T-helper 1 cell (primary cell): ENCODE data around the gene FIZ1.
"Not testable (repeated sequence)": the region's sequence is repeated elsewhere in the genome, so short reads cannot be mapped to it uniquely, and the experiment has no call there.

Experiments used
- DNase-seq, 5 donors: peaks; one replicate each; pipeline ENCODE4 v3.0.0-alpha.2; 2012 to 2020

The FIZ1 gene

DNA sequence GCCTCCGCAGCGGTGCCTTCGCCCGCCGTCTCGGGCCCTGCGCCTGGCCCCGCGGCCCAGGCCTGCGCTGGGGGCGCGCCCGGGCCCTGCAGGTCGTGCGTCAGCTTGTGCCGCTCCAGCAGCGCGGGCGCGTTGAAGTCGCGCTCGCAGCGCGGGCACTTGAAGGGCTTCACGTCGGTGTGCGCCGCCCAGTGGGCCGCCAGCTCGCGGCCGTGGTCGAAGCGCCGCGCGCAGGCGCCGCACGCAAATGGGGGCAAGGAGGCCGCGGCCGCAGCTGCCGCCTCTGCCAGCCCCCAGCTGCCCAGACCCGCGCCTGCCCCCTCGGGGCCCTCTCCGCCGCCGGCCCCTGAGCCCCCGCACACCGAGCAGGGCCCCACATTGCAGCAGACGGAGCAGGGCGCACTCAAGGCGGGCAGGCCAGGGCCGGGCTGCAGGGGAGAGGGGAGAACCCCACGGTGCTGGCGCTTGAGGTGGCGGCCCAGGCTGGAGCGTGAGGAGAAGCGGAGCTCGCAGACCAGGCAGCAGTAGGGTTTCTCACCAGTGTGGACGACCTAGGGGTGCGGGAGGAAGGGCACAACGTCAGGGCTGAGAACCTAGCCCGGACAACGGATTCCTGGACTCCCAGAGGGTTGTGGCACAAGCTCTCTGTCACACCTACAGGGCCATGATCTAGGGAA lies 6.1 kb downstream of the FIZ1 start:
- DNase-seq, result no peak

DNA sequence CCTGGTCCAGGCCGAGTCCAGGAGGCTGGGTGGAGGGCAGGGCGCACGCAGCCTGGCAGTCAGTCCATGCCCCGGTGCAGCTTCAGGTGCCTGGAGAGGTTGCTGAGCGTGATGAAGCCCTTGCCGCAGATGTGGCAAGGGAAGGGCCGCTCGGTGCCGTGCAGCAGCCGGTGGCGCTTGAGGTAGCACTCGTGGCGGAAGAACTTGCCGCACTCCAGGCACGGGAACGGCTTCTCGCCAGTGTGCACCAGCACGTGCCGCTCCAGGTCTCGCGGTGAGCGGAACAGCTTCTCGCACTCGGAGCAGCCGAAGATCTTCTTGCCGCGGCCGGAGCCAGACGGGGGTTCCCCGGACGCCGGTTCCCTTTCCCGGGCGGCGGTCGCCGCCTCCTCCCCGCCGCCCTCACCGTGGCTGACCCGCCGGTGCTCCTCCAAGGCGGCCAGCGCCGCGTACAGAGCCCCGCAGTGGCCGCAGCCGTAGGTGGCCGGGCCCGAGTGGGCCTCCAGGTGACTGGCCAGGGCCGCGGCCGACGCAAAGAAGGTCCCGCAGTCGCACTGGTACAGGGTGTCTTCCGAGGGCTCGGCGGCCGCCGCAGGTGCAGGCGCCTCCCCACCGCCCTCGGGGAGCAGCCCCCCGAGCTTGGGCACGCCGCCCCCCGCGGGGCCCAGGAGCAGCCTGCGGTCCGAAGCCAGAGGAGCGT lies 6.8 kb downstream of the FIZ1 start:
- DNase-seq, result no peak

DNA sequence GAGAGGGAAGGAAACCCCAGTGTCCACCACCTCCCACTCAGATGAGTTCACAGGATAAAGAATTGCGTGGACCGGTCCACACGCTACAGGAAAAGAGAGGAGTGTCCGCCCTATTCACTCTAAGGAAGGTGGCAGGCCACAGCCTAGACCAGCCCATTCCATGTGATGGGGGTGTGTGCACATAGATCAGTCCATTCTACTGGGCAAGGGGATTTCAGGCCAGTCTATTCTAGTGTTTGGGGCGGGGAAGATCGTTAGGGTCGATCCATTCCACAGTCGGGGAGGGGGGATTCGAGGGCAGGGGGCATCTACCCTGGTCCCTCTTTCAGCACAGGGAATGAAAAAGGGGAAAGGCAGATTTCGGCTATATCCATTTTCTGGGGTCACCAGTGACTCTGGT lies 7.8 kb downstream of the FIZ1 start:
- DNase-seq, result no peak

DNA sequence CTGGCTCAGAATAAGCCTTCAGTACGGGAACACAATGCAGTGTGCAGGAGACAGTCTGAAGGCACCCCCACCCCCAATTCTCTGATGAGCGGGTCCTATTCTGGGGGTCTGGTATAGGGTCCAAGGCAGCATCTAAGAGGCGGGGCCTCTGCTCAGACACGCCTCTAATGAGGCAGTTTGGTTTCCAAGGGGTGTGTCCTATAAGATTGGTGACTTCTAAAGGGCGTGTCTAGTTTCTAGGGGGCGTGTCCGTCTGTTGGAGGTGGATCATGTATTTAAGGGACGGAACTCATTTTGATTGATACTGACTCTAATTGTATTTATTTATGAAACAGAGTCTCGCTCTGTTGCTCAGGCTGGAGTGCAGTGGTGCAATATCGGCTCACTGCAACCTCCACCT lies 8.7 kb downstream of the FIZ1 start:
- no peak for DNase-seq

DNA sequence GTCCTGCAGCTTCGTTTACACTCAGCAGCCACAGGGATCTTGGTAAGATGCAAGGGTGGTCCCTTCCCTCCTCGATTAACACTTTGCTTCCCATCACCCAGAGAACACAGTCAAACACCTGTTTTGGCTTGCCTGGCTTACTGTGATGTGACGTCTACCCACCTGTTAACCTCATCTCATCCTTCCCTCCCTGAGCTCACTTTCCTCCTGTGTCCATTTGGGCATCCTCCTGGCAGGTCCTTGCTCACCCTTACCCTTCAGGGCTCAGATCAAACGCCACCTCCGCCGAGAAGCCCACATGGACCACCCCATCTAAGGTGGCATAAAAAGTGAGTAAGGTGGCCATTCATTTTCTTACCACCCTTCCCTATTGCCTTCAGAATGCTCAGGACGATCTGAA lies 9.2 kb downstream of the FIZ1 start:
- DNase-seq, result no peak

DNA sequence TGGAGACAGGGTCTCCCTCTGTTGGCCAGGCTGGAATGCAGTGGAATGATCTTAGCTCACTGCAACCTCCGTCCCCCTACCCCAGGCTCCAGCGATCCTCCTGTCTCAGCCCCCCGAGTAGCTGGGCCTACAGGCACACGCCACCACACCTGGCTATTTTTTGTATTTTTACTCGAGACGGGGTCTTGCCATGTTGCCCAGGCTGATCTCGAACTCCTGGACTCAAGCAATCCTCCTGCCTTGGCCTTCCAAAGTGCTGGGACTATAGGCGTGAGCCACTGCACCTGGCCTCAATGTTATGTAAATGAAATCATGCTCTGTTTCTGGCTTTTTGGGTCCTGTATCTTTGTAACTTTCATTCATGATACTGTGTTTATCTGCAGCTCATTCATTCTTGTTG lies 10.6 kb downstream of the FIZ1 start:
- DNase-seq, result no peak

DNA sequence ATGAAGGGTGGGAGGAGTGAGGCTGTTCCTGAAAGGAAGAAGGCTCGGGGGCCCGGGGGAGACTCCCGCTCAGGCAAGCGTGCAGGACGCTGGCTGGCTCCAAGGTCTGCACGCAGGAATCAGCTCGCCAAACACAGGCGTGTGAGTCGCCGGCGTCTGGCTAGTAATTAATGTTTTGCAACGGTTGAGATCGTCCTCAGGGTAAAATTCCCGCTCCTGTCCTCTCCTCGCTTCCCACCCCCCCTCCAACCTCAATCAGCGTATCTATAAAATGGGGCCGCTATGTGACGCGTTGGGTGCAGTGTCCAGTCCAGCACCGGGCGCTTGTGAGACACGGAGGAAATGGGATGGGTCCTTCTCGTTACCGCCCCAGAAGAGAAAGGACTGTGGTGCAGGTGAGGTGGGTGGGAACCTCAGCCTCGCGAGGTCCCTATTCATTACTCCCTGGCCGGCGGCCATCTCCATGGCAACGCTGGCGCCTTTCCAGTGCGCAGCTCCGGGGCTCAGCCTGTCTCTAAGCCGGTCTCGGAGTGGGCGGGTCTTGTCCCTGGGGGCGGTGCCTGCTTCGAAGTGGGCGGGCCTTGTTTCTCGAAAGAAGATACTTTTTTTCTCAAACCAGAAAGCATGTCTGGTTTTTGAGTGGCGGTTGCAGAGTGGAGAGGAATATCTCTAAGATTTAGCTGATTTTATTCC lies 12.2 kb downstream of the FIZ1 start:
- peak; percentile 83 to 92 (median 90) for DNase-seq

DNA sequence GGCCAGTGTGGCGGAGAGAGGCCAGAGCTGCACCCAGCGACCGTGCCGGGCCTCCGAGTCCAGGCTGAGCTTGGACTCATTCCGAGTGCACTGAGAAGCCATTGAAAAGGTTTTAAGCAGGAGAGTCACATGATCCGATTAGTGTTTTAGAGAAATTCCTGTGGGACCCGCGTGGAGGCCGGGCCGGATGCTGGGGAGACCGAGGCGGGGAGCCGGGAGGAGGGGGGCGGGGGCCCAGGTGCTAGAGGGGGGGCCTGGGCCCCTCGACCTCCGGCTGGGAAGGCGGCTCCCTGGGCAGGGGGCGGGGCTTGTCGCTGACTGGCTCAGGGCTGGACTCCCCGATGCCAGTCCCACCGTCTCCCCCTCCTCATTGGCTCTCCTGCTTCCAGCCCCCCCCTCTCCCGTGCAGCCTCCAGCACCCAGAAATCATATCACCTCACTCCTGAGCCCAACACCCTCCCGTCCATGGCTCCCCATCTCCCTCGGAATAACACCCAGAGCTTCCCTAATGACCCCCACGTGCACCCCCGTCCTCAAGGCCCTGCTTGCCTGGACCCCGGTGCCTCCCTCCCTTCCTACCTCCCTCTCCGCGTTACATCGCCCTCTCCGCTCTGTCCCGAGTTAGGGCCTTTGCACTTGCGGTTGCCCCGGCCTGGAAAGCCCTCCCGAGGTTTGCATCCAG lies 13.5 kb downstream of the FIZ1 start:
- DNase-seq, result peak in 2 of 5 donors; percentile 30 to 42

DNA sequence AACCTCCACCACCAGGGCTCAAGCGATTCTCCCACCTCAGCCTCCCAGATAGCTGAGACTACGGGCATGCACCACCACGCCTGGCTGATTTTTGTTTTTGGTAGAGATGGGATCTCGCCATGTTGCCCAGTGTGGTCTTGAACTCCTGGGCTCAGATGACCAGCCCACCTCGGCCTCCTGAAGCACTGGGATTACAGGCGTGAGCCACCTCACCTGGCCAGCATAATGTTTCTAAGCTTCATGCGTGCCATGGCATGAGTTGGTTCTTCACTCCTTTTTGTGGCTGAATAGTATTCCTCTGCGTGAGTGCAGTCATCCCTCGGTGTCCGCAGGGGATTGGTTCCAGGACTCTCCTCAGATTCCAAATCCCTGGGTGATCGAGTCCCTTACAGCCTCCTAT lies 14.4 kb downstream of the FIZ1 start:
- DNase-seq, result no peak

DNA sequence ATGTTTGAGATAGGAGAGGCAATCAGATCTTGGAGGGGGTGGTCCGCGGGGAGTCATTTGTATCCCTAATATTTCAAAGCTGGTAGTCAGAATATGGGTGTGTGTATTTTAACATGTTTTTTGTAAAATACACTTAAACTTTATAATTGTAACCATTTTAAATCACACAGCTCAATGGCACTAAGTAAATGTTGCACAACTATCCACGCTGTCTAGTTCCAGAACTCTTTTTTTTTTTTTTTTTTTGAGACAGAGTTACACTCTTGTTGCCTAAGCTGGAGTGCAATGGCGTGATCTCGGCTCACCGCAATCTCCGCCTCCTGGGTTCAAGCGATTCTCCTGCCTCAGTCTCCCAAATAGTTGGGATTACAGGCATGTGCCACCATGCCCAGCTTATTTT lies 15.4 kb downstream of the FIZ1 start:
- not testable (repeated sequence) for DNase-seq

DNA sequence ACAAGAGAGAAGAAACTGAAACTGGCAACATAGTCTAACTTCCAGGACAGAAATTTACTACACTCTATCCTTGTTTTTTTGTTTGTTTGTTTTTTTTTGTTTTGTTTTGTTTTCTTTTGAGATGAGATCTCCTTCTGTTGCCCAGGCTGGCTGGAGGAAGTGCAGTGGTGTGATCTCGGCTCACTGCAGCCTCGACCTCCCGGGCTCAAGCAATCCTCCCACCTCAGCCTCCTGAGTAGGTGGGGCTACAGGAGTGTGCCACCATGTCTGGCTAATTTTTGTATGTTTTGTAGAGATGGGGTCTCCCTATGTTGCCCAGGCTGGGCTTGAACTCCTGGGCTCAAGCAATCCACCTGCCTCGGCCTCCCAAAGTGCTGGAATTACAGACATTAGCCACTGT lies 17.0 kb downstream of the FIZ1 start:
- DNase-seq, result not testable (repeated sequence)

DNA sequence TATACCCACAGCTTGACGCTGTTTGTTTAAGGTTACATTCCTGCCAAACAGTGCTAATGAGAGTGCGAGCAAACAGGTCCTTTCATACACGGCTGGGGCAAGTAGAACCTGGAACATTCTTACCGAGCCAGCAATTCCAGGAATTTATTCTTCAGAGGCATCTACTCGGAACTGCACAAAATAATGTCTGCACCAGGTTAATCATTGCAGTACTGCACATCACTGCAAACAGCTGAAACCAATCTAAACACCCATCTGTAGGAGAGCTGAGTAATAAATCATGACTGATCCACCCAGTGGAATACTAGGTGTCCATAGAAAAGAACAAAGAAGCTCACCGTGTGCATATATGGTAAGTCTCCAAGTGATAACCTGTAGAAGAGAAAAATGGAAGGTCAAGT lies 17.5 kb downstream of the FIZ1 start:
- DNase-seq, result no peak

DNA sequence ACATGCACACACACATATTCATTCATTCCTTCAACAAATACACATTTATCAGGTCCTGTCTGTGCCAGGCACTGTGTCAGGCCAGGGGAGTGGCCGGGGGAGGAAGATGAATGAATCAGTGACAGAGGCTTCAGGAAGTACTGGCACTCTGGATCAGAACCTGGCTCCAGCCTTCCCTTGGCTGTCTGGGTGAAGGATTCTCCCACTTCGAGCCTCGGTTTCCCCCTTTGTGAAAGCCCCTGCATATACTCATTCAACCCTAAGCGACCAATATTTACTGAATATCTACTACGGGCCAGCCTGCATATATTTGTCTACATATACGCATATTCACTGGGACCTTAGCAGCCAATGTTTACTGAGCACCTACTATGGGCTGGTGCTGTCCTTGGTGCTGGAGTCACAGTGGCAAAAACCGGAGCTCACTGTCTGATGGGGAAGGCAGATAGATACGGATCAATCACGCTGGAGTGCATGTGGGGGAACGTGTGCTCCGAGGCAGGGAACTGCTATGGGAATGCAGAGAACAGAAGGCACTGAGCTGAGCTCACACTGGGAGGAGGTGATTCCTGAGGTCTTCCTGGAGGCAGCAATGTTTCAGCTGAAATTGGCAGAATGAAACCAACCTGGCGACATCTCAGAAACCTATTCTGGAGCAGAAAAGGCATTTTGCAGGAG lies 18.0 kb downstream of the FIZ1 start:
- DNase-seq, result no peak

DNA sequence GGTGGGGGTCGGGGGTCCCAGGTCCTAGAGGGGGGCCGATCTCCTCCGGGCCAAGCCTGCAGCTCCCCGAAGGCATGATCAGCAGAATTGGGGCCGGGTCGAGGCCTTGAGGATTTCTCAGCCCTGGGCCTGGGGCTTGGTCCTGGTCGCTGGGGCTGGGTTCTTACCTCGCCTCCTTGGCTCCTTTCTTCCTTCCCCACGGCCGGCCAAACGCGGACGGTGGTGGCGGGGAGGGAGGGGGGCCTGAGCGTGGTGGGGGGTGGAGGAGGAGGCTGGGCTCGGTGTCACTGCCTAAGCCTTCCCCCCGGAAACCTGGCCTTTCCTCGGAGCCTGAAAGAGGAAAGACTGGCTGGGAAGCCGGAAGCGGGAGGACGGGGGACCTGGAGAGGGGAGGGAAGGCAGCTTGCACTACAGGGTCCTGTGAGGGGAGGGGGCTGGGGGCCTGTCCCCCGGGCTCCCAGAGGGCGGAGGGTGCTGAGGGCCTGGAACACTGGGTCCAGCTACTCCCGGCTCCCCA lies 18.6 kb downstream of the FIZ1 start, which contains the start of gene ZNF579:
TSS of gene ZNF579 (minus strand) at position 221 of the 517 bp plus-strand sequence. CDS start 1,209 bp downstream, outside the sequence.
- DNase-seq, result peak in 4 of 5 donors; percentile 49 to 75 (median 60)

DNA sequence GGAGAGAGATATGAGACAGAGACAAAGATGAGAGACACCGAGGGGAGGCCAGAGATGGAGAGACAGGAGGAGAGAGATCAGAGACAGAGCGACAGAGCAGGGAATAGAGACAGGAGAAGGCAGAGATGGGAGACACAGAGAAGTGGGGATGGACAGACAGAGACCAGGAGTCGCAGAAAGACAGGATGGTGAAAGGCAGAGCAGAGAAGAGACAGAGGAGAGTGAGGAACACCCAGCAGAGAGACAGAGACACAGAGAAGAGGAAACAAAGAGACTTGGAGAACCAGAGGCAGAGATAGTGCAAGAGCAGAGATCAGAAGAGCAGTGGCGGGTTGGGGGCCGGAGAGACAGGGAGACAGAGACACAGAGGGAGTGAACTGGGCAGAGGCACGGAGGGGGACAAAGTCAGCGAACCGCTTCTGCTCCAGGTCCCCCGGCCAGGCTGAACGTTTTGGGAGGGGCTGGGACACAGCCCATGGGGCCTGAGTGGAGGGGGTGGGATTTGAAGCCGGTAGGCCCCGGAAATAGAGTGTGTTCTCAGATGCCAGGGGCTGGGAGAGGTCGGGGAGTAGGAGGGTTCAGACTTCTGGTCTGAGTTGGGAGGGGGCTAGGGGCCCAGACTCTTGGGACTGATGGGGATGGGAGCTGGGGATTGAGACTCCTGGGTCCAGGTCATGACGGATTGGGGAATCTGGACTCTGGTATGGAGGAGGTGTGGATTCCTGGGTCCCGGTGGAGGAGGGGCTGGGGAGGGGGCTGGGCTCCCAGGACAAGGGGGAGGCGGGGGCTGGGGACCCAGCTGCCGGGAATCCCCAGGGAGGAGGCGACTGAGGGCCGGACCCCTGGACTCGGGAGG lies 19.3 kb downstream of the FIZ1 start:
- DNase-seq, result no peak

DNA sequence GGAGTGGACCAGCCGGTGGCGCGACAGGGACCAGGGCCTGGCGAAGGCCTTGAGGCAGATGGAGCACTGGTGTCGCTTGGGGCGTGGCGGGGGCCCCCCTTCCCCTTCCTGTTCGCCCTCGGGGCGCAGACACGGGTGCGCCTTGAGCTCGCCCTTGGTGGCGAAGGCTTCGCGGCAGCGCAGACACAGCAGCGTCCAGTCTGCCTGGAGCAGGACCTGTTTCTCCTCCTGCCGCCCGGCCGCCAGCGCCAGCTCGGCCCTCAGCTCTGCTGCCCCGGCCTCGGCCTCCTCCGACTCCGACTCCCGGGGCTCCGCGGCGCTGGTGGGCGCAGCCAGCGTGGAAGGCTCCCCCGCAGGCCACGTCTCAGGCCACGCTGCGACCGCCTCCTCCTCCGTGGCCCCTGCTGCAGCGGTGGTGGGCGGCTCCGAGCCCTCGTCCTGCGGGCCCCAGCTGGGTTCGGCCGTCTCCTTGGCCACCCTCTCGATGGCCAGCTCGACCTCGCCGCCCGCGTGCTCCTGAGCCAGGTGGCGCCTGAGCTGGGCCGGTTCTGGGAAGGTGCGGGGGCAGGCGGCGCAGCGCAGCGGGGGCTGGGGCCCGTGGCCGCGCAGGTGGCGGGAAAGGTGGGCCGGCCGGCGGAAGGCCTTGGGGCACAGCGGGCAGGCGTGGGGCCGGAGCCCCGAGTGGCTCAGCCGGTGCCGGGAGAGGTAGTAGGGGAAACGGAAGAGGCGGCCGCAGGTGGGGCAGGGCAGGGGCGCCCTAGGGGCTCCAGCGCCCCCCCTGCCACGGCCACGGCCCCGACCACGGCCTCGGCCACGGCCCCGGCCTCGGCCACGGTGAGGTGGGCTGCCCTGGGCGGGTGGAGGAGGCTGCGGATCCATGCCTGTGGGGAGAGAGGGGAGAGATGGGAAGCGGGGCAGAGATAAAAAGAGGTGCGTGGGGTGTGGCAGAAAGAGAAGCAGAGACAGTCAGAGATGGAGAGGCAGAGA lies 20.3 kb downstream of the FIZ1 start:
- no peak for DNase-seq

DNA sequence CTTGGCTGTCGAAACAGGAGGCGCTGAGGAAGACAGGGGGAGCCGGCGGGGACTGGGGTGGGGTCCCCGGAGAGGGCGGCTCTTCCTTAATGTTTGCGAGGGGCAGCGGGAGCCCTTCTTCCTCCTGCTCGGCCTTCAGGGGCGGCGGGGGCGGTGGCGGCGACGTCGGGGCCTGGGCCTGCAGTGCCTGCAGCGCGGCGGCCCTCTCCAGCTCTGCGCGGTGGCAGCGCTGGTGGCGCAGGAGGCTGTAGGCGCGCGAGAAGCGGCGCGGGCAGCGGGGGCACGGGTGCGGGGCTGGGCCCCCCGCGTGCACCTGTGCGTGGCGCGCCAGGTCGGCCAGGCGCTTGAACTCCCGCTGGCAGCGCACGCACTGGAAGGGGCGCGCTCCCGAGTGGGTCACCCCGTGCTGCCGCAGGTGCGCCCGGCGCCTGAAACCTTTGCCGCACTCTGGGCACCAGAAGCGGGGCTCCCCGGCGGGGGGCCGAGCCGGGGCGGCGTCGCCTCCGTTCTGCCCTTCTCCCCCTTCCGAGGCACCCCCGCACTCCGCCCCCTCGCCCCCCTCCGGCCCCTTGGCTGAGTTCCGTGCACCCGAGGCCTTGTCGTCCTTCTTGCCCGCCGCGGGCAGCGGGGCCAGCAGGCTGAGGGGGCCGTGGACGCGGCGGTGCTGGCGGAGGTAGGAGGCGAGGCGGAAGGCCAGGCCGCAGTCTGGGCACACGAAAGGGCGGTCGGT lies 21.1 kb downstream of the FIZ1 start:
- DNase-seq, result no peak

DNA sequence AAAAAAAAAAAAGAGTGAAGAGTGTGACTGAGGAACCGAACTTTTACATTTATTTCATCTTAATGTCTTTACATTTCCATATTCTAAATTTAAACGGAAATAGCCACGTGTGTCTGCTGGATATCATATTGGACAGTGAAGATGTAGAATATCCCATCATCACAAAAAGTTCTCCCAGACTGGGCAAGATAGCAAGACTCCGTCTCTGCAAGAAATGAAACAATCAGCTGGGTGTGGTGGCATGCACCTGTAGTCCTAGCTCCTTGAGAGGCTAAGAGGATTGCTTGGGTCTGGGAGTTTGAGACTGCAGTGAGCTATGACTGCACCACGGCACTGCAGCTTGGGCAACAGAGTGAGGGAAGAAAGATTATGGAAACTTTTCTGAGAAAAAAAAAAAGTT lies 22.6 kb downstream of the FIZ1 start:
- no peak for DNase-seq

DNA sequence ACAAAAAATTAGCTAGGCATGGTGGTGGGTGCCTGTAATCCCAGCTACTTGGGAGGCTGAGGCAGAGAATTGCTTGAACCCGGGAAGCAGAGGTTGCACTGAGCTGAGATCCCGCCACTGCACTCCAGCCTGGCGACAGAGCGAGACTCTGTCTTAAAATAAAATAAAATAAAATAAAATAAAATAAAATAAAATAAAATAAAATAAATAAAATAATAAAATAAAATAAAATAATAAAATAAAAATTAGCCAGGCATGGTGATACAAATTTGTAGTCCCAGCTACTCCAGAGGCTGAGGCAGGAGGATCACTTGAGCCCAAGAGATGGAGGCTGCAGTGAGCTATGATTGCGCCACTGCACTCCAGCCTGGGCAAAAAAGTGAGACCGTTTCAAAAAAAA lies 25.4 kb downstream of the FIZ1 start:
- not testable (repeated sequence) for DNase-seq
